HG02798 (cell line): ENCODE data around the gene SORCS1.

ENCODE experiments used
- ATAC-seq: cut with Tn5 transposase; IDR thresholded peaks from one replicate; pipeline ENCODE4 v1.9.1; 2021; ENCODE audit warnings: mild to moderate bottlenecking; ENCODE audit not compliant: unreplicated experiment, poor library complexity

Gene SORCS1

DNA sequence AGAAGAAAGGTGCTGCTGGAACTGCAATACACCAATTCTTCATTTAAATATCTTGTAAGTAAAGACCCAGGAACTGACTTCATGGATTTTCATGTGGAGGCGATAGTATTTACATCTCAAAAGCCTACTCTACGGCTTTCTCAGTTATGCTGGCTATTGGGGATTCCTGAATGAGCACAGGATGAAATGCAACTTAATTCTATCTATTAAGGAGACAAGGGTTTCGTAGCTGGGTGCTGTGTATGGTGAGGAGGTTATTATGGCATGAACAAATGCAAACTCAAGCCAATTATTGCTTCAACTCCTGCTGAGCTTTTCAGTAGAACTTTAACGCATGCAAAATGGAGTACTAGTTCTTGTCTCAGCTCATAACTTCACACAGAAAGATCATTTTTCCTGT is 251.2 kb downstream of the SORCS1 start:
- ATAC-seq = no peak

DNA sequence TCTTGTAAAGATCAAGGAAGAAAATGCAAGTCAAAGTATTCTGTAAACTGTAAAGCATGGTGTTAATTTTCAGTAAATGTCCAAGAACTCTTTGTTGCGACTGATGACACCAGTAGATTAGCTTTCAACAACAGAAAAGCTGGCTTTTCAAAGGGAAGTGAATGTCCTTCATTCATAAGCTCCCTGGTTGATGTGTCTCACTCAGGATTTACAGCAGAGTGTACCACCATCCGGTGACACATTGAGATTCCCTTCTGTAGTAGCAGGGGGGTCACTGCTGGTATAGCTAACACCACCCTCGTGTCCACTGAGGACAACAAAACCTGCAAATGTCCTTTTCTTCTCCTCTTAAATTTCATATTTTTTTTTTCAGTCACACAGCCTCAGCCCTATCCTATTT is 253.4 kb downstream of the SORCS1 start:
- no peak for ATAC-seq

DNA sequence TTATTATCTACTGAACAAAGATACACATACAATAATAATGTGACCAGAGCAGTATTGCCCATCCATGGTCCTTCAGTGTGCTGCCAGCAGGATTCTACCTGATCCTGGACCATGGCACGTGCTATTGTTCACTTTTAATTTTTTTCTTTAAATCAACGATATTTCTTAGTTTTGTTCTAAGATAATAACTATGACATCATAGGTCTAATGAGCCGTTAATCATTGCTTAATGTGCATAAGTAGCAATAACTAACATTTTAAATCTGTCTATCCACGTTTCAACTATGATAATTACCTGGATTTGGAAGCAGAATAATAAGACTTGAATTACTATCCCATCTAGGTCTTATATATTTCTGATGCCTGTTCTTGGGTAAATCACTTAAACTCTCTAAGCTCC is 253.8 kb downstream of the SORCS1 start:
- no peak for ATAC-seq

DNA sequence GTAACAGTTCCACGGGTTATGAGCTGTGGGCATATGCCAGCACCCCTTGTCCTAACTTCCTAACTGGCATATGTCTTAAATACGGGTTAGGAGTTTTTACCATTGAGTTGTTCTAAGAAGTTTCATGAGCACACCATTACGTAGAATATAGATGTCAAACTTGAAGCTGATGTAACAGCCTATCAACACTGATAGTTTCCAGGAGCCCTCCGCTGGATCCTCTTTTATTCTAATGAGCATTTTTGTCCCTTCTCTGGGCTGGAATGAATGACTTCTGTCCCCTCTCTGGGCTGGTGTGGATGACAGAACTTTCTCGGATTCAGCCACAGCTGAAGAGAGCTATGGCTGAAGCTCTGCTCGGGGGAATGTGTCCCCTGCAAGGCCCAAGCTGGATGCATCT is 256.3 kb downstream of the SORCS1 start:
- no peak for ATAC-seq

DNA sequence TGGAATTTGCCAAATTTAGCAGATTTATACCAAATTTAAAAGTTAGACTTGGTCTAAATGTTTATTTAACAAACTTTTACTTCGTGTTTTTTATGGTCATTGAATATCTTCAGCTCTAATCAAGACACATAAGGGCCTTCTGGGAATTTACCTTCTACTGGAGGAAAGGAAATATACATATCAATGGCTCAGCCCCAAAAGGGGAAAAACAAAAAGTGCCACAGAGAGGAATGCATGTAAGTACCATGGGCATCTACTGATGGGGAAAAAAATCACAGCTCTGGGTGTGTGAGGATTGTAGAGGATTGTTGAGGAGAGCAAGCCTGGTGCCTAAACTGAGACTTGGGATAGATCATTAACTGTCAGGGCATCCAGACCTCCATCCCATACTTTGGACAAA is 260.3 kb downstream of the SORCS1 start:
- ATAC-seq = no peak

DNA sequence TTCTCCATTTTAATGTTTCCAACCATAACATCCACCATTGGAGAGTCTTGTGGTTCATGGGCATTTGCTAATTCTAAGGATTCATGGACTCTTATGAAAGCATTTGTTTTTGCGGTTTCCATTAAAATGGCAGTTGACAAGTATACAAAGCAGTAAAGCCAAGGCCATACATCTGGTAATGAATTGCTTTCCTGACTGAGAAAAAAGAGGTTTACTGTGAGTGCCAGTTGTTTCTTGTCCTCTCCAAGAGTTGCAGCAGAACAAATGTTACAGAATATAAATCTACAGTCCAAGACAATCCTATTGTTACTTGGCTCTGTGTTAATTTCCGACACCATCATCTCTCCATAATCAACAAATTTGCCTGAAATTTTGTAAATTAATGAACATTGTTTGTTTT is 261.3 kb downstream of the SORCS1 start:
- no peak for ATAC-seq

DNA sequence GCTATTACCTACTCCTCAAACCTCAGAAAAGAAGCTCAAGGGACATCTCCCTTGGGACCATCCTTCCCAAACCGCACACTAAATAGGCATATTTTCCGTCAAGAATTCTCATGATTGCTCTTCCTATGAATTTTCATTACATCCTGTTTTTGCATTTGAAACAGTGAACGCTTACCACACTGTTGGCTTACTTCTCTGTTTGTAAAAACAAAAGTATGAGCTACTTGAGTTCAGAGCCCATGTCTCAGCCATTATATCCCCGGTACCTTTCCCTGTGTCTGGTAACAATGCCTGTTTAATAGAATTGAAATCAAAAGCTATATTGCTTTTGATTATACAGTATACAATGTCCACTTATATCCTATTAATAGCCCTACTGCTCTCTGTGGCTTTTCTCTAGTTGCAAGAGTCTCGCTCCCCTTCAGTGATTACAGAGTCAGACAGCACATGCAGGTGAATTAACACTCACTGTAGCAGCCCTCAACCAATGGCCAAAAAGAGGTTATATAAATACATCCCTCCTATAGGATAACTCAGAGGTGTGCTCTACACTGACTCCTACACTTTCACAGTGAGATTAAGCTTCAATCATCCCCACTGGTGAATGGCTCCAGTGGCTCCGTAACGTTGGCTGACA is 264.4 kb downstream of the SORCS1 start:
- no peak for ATAC-seq

DNA sequence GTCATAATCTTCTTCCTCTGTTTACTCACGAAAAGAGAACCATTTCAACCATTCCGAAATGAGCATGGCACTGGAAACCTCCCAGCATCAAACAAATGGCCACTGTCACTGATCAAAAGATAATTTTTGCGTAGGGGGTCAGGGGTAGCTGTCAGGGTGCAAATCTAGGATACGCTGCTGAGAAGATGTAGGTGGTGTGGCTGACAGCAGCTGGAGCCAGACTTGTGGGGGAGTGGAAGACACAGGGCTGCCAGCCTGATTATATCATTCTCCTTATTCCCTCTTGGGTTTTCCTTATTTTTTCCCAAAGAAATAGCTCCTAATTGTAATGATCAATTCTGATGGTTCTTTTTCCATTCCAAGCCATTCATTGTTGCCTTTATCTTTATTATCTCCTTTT is 266.1 kb downstream of the SORCS1 start:
- no peak for ATAC-seq

DNA sequence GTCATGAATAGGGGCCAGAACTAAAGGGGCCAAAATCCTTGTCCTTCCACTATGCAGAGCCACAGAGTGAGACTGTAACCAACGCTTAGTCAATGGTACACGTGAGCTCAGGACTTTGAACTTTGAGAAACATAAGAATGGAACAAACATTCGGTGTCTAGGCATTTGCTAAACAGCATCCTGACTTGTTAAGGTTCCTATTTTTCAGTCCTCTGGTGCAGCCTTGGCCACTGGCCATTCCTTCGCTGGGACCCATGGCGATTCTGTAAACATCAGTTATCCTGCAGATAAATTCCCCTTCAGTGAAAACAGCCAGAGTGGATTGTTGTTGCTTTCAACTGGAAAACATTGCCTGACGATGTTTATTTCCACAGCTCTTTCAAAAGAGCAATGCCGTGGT is 266.8 kb downstream of the SORCS1 start:
- ATAC-seq = no peak

DNA sequence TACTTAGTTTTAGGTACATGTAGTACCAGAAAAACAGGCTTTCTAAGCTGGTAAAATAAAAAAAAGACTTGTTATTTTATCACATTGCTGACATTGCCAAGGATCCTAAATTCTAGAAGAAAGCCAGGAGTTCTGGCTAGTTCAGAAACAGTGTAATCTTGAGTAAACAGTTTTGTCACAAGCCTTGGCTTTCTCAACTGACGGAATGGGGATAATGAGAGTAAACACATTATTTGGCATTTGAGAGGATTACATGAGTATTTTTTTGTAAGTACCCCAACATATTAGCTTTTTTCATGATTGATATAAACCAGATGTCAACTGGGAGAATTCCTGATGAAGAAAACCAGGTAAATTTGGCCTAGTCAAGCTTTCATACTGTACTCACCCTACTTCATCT is 269.8 kb downstream of the SORCS1 start:
- ATAC-seq = no peak

DNA sequence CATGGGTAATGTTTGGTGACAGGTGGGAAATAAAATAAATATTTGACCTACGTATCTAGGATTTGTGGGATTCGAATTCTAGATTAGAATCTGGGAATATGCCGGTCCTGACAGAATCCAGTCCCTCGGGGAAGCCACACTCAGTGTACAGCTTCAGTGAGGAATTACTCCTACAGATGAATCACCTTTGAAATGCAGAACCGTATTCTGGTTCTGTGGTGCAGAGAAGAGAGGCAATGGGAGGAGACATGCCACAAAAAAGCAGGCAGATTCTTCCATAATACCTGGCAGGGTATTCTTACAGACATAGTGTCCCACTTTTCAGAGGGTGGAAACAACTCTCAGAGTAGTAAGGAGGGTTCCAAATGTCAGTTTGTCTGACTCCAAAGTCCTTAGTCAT is 286.9 kb downstream of the SORCS1 start:
- no peak for ATAC-seq

DNA sequence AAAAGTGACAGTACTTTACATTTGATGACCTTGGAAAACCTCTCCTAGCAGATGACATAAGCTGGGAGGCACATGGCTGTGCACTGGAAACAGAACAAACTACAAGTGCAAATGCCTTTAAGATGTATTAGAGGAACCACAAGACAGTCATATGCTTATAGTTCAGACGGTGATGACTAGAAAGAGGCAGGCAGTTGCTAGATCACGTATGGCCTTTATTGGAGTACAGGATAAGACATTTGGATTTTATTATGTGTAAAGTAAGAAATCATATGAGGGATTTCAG is 290.0 kb downstream of the SORCS1 start:
- no peak for ATAC-seq

DNA sequence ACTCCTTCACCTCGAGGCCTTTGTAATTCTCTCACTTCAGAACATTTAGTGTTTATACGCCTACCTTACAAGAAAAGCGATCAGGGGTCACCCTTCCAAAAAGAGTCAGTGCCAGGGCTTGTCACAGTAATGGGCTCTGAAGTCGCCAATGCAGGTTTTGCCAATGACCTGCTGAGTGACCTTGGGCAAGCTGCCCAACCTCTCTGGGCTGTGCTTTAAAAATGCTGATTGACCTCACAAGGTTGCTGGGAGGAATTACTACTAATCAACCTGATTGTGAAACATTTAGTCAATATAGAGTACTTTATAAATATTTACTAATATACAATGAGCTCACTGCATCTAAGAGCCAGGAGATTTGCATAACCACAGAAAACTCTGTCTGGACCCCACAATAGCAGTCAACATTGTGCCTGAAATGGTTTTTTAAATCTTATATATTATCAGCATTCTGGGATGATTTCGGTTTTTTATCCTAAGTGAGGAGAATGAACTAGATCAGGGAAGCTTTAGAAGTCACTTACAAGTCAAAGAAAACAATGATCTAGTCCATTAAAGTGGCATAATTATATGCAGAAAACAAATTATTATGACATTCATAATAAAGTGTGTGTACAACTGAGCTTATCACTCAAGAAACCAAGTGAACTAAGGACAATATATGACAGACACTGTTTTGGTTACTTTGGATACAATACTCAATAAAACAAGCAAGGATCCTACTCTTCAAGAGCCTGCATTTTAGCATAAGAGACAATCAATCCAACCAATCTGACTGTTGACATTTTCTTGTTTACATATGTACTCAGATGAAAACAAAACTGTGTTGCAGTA is 290.5 kb downstream of the SORCS1 start:
- ATAC-seq = no peak

DNA sequence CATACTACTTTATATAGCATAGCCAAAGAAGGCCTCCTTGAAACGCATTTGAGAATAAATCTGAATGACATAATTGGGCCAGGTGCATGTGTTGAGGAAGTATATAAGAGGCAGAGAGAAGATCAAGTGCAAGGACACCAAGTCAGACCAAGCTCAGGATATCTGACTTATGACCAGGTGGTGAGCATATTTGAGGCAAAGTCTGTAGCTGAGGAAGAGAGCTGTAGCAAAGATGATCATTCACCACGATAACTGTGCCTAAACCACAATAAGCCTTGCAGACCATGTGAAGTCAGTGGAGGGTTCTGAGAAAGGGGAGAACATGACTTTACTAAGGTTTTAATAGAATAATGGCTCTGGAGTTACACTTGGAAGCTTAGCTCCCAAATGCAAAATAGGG is 292.3 kb downstream of the SORCS1 start:
- ATAC-seq = peak; percentile 42

DNA sequence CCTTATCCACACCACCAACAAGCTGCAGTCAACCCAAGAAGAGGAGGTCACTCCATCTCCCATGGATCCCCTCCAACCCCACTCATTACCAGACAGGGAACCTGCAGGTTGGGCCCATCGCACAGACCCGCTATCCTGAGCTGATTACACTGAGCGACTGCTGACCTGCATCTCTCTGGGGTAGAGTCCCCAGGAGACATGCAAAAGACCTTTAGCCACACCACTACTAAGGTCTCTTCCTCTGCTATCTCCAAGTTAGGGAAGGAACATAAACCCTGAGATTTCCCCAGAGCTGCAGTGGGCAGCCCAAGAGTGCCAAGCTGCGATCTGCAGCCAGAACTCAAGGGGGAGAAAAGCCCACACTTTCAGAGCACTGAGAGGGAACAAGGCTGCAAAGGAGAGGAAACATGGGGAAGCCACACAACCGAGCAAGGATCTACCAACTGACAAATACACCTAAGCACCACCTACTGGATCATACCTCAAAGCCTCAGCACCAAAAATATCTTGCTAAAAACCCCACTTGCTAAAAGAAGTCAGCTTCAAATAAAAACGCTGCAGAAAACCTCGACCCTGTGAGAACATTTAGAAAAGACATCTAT is 298.2 kb downstream of the SORCS1 start:
- peak; percentile 71 for ATAC-seq

DNA sequence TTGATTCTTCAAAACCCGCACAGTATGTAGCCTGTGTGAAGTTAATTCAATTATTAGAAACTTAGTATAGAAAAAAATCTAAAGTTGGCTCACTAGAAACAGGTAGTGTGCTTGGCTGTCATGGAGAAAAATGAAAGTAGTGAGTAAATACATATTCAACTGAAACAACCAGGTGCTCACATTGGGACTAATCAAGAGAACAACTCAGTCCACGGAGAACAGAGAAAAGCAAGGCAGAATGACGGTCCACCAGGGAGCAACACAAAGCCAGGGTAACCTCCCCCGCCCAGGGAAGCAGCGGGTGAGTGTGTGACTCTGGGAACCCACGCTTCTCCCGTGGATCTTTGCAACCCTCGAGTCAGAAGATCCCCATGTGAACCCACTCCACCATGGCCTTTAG is 300.5 kb downstream of the SORCS1 start:
- ATAC-seq = no peak

DNA sequence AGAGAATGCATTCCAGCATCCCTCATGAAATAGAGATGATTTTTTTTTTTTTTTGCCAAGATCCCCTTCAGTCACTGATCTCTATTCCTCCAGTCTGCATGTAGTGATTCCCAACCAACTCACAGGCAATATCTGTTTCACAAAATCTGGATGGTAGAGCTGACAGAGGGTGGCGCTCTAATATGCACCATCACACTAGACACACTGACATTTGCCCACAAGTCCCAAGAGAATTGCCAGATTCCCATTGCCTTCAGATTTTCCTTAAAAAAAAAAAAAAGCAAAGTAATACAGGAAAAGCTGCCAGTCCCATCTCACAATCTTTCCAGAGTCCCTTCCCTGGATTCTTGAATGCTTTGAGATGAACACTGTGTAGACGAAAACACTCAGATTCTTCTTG is 301.0 kb downstream of the SORCS1 start:
- ATAC-seq = no peak

DNA sequence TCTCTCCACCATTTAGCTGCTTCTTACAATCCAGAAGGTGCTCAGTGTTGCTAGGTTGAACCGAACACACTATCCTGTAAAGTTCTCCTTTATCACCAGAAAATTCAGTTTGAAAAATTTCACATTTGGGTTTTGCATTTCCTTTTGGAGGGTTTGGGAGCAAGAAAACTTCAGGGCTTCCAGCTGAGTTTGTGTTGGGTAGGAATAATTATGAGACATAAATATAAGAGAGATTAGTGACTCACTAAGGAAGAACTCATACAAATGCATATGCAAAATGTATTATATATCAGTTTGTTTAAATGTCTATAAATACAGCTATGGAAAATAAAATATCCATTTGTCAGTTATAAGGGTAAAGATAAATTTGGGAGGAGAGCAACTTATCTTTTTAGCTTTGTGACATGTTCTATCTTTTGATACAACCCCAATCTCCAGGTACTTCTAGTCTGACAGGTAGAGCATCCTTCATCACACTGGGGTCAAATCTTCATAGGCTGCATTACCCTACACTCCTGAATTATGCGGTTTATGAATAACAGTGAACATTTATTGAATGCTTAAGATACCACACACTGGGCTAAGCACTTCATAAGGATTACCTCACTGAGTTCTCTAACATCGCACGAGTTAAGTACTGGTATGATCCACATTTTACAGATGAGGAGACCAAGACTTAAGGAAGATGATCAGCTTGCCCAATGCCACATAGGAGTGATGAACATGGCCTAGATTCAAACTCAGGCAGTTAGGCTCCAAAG is 304.4 kb downstream of the SORCS1 start:
- ATAC-seq = no peak

DNA sequence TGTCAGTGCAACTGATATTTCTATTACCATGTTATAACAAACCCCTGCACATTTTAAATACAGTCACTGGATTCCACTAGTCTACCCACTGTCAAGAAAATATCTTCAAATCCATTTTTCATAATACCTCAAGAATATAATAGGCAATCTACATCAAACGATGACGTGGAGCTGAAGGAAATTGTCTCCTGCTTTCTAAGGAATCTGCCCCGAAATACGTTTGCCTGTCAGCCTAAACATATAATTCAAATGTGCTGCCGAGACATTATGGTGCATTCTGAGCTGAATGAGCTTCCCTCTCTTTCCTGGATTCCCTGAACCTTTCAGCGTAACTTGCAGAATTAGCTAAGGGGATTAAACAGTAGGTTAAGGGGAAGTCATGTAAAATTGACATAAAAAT is 306.8 kb downstream of the SORCS1 start:
- no peak for ATAC-seq

DNA sequence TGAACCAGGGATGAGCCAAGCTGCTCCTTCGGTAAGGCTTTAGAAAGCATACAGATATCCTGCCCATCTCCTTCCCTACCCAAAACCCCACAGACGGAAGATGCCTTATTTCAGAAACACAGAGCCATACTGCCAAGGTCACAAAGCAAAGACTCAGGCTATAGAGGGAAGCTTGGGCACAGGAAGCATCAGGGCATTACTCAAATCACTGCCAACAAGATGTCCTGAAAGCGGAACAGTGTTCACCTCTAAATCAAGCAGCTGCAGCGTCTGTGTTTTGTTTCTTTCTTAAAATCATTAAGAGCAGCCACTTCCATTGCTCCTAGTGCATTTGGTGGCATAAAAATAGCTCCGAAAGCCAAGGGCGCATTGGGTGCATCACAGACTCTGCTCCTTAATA is 307.3 kb downstream of the SORCS1 start:
- no peak for ATAC-seq

DNA sequence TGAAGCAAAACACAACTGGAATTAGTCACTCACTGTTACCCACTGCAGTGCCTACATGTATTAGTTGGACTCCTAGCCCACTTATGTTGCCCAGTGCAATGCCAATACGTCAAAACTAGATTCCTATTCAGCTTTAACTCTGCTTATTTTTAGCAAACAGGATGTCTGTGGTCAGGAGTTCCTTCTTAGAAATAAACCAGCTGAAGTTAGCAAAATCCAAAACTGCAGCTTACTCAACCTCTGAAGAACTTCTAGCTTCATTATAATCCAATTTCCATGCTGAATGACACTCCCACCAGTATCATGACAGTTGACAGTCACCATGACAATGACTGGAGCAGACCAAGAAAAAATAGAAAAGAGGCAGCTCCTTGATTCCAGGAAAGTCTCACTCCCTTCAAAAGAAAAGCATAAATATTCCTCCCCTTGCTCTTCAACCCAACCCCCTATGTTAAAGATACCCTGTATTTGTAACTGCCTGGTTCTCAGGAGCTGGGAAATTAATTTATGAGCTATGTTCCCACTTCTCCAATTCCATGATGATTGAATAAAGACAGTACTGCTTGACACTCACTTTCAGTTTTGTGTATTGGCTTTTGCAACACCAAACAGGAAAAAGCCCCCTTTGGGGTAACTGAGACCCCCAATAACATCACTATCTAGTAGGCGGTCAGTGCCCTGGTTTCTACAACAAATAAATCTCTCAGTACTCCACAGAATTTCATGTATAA is 327.4 kb downstream of the SORCS1 start:
- ATAC-seq = peak; percentile 87
